A673 (cell line): ENCODE data around the gene PPARG. TPM values are rescaled to one million over a fixed set of nuclear protein-coding genes. Genes with fewer than 3 reads are reported as not detected.
A peak's percentile ranks its signal among the peaks of the same experiment; 100 is the strongest.

Source experiments
- BruUV-seq: library from RNA; stranded (reverse); fragments of 400-500 nt; replicated peaks from 2 replicates; lab custom pipeline; 2021; lab: Mats Ljungman, UMichigan
- CTCF ChIA-PET: fragments of 300-600 bp; sonication (Branson Sonifier 250); formaldehyde crosslinking; loops from one replicate; lab custom pipeline; 2022; ENCODE audit warnings: antibody characterized with exemption; lab: Charles Lee
- POLR2A ChIA-PET: fragments of 300-600 bp; sonication (Branson Sonifier 250); formaldehyde crosslinking; loops from one replicate; lab custom pipeline; 2022; ENCODE audit warnings: antibody characterized with exemption; ENCODE audit not compliant: low non-redundant PET; lab: Charles Lee
- DNase-seq: peaks from one replicate; pipeline ENCODE4 v3.0.0-alpha.2; 2015; ENCODE audit warnings: low spot score
- H3K27ac ChIP-seq: fragments of 200-600 bp; sonication (generic); 2 replicates; pipeline ENCODE4 v1.5.1; 2016; ENCODE audit warnings: mixed run types, low read depth, mild to moderate bottlenecking, mixed read lengths, antibody characterized with exemption, low read length; ENCODE audit not compliant: poor library complexity, severe bottlenecking
- H3K27me3 ChIP-seq: fragments of 200-600 bp; sonication (generic); replicated peaks from 2 replicates; pipeline ENCODE4 v1.6.1; 2017; ENCODE audit warnings: mixed run types, low read depth, mild to moderate bottlenecking, mixed read lengths, antibody characterized with exemption, low read length; ENCODE audit not compliant: insufficient read depth, poor library complexity
- H3K36me3 ChIP-seq: fragments of 200-600 bp; sonication (generic); 2 replicates; pipeline ENCODE4 v1.6.1; 2016; ENCODE audit warnings: mixed run types, mild to moderate bottlenecking, mixed read lengths, antibody characterized with exemption, low read length; ENCODE audit not compliant: insufficient read depth, poor library complexity, severe bottlenecking
- H3K4me1 ChIP-seq: fragments of 200-600 bp; sonication (generic); 2 replicates; pipeline ENCODE4 v1.6.1; 2017; ENCODE audit warnings: mixed run types, mild to moderate bottlenecking, mixed read lengths, antibody characterized with exemption, low read length; ENCODE audit not compliant: insufficient read depth, poor library complexity, severe bottlenecking
- H3K4me3 ChIP-seq: fragments of 200-600 bp; sonication (generic); 2 replicates; pipeline ENCODE4 v1.5.1; 2016; ENCODE audit warnings: low read depth, mixed run types, mild to moderate bottlenecking, mixed read lengths, low read length; ENCODE audit not compliant: poor library complexity, severe bottlenecking
- H3K9me3 ChIP-seq: fragments of 200-600 bp; sonication (generic); 2 replicates; pipeline ENCODE4 v1.6.1; 2016; ENCODE audit warnings: mixed run types, low read depth, mild to moderate bottlenecking, mixed read lengths, antibody characterized with exemption, low read length; ENCODE audit not compliant: poor library complexity, severe bottlenecking
- EZH2 ChIP-seq: fragments of 200-600 bp; sonication (generic); IDR thresholded peaks from 2 replicates; pipeline ENCODE4 v1.6.1; 2017; ENCODE audit warnings: borderline replicate concordance, low read depth, mild to moderate bottlenecking, mixed read lengths, antibody characterized with exemption, low read length; ENCODE audit not compliant: poor library complexity, severe bottlenecking
- intact Hi-C: fragments of 100-400 bp; cut with micrococcal nuclease; formaldehyde crosslinking; loops from one replicate; pipeline ENCODE4 v1.10.0; 2022; ENCODE audit not compliant: unreplicated experiment
- total RNA-seq: library from RNA; stranded (reverse); gene quantifications from 2 replicates; pipeline ENCODE4 v1.2.3, GENCODE V29; 2021
- TF ChIP-seq, protein P1 (sequence below): fragments of 300-800, 200-600 bp; sonication (generic); conservative IDR thresholded peaks from 2 replicates; pipeline ENCODE4 v1.5.1; 2017; ENCODE audit warnings: low read depth, mild to moderate bottlenecking, antibody characterized with exemption, low read length, moderate library complexity, mixed read lengths

PPARG gene
- total RNA-seq, 1 experiment from 2014 or later: 0.62 TPM

DNA sequence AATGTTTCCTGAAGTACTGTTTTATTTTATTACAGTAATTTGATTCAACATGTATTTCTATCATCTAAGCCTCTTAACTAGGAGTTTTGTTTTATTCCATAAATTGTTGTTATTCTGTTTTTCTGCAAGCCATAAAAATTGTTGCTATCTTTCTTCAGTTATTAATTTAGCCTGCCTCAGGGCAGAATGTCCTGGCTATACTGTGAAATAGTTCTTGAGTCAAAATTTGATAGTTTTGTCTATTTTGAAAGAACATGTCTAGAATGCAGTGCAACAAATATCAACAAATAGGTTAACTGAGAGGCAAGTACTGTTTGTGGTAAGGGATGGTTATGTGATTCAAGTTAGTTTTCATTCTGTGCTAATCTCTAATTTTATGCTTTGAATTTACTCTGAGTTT lies 63.9 kb downstream of the PPARG start:
- intact Hi-C loops: no loop called here
- no TSS peak for BruUV-seq
- TF ChIP-seq EZH2: no peak
- TF ChIP-seq, protein P1, sequence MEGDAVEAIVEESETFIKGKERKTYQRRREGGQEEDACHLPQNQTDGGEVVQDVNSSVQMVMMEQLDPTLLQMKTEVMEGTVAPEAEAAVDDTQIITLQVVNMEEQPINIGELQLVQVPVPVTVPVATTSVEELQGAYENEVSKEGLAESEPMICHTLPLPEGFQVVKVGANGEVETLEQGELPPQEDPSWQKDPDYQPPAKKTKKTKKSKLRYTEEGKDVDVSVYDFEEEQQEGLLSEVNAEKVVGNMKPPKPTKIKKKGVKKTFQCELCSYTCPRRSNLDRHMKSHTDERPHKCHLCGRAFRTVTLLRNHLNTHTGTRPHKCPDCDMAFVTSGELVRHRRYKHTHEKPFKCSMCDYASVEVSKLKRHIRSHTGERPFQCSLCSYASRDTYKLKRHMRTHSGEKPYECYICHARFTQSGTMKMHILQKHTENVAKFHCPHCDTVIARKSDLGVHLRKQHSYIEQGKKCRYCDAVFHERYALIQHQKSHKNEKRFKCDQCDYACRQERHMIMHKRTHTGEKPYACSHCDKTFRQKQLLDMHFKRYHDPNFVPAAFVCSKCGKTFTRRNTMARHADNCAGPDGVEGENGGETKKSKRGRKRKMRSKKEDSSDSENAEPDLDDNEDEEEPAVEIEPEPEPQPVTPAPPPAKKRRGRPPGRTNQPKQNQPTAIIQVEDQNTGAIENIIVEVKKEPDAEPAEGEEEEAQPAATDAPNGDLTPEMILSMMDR: no peak
- H3K27me3 ChIP-seq: no peaks in the 10 kb centered on the region
- ChIA-PET POLR2A (no interaction called here), CTCF (no interaction called here)
- no peaks in the 10 kb centered on the region for H3K4me1 ChIP-seq
- H3K4me3 ChIP-seq: no peak overlapping the region
- H3K27ac ChIP-seq: no peak overlapping the region
- no peak for DNase-seq
- no peaks in the 10 kb centered on the region for H3K36me3 ChIP-seq
- H3K9me3 ChIP-seq: no peaks in the 10 kb centered on the region

DNA sequence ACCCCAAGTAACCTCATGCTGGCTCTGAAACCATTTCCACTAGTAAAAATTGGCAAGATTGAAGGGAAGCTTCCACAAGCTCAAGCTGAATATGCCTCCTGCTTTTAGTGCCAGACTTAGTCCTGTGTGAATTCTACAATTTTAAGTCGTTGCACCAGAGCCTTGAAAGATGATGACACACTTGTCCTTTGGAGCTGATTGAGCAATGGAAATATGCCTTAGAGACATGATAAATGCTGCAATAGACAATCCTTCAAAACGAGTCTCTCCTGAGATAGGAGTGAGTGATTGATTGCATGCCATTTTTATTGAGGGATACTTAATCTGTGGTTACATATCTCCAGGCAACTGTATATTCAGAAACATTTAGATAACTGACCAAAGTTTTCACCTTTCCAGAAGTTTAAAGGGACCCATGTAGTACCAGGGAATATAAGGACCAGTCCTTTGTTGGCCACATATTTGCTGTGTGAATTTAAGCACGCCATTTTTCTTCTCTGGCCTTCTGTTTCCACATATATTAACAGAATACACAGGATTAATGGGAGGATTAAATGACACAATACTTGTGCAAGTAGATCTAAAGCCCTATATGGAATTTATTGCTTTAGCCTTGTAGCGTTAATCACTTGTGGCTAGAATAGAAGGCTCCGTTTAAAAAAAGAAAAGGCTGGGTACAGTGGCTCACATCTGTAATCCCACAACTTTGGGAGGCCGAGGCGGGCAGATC lies 65.1 kb downstream of the PPARG start:
- H3K4me1 ChIP-seq: no peaks in the 10 kb centered on the region
- H3K9me3 ChIP-seq: no peaks in the 10 kb centered on the region
- CTCF ChIA-PET: no interaction called here
- TF ChIP-seq, protein P1: no peak
- no peak for TF ChIP-seq EZH2
- peak; percentile 4 for DNase-seq
- H3K4me3 ChIP-seq: no peak overlapping the region
- intact Hi-C loops: no loop called here
- BruUV-seq: no TSS peak
- no peaks in the 10 kb centered on the region for H3K27me3 ChIP-seq
- H3K36me3 ChIP-seq: no peaks in the 10 kb centered on the region
- POLR2A ChIA-PET: no interaction called here
- H3K27ac ChIP-seq: no peak overlapping the region

DNA sequence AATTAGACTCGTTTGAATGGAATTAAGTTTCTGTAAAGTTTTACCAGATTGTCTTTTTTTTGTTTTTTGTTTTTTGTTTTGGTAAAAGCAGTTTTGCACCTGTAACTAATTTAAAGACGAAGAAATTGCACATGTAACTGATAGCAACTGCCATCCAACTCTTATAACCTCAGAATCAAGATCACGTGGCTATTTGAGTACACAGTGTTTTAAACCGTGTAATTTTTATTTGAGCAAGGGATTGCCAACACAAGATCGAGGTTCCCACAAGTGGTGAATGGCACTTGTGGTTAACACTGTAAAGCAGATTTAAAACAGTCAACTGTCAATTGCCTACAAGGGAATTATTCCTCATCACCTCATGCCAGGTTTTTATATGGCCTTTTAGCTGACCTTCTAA lies 67.3 kb downstream of the PPARG start:
- no peaks in the 10 kb centered on the region for H3K36me3 ChIP-seq
- no peak for TF ChIP-seq EZH2
- TF ChIP-seq, protein P1: no peak
- POLR2A ChIA-PET: interaction anchor here (0.7 kb wide), 1 partner anchor 54 kb away, joined by 4 read pairs; no protein-coding TSS in a partner anchor
- DNase-seq: no peak
- H3K27me3 ChIP-seq: no peaks in the 10 kb centered on the region
- no peaks in the 10 kb centered on the region for H3K4me1 ChIP-seq
- H3K9me3 ChIP-seq: no peaks in the 10 kb centered on the region
- CTCF ChIA-PET: no interaction called here
- intact Hi-C loops: no loop called here
- H3K27ac ChIP-seq: no peak overlapping the region
- no TSS peak for BruUV-seq
- H3K4me3 ChIP-seq: no peak overlapping the region
